ENCODE measurements around the gene RNF14. TPM values are rescaled to one million over a fixed set of nuclear protein-coding genes. Genes with fewer than 3 reads are reported as not detected.

Gene RNF14
- polyA plus RNA-seq, 4 donors: 26.2 to 52.6 (median 33.9) TPM

GRCh38 chr5:142000173-142000572 lies 31.3 kb downstream of the RNF14 start:
- Histone ChIP-seq H3K4me3 (ENCODE audit: low read depth in 1 of 3, low read length in 3 of 3) (no peak overlapping the region), H3K9me3 (ENCODE audit: control insufficient read depth in 2 of 2, insufficient read depth in 1 of 2, low read depth in 1 of 2, low read length in 1 of 2) (no peaks in the 10 kb centered on the region), H3K4me1 (ENCODE audit: control insufficient read depth in 3 of 3, insufficient read depth in 2 of 3, low read depth in 1 of 3, low read length in 2 of 3) (peaks cover 0 to 17% (median 0%) of the 10 kb centered on the region in 3 donors), H3K27me3 (ENCODE audit: control insufficient read depth in 3 of 3, insufficient read depth in 3 of 3, low read length in 3 of 3) (no peaks in the 10 kb centered on the region), H3K36me3 (ENCODE audit: control insufficient read depth in 3 of 3, insufficient read depth in 2 of 3, low read depth in 1 of 3, low read length in 3 of 3) (peaks cover 10 to 30% (median 10%) of the 10 kb centered on the region in 3 donors), H3K27ac (ENCODE audit: low read depth in 1 of 3, low read length in 2 of 3) (no peak overlapping the region)
- DNase-seq: no peak
- 24 to 51% (median 25%) methylated on average over 1 of the region's 1 CpG for WGBS, 3 donors
- no peak for FAIRE-seq

GRCh38 chr5:142000704-142001484 lies 32.0 kb downstream of the RNF14 start:
- H3K36me3 ChIP-seq (ENCODE audit: control insufficient read depth in 3 of 3, insufficient read depth in 2 of 3, low read depth in 1 of 3, low read length in 3 of 3): peaks cover 10 to 37% (median 14%) of the 10 kb centered on the region in 3 donors
- FAIRE-seq: no peak
- H3K27ac ChIP-seq (ENCODE audit: low read depth in 1 of 3, low read length in 2 of 3): no peak overlapping the region

GRCh38 chr5:142003266-142003800 lies 34.4 kb downstream of the RNF14 start:
- Histone ChIP-seq H3K9me3 (ENCODE audit: control insufficient read depth in 2 of 2, insufficient read depth in 1 of 2, low read depth in 1 of 2, low read length in 1 of 2) (no peaks in the 10 kb centered on the region), H3K4me3 (ENCODE audit: low read depth in 1 of 3, low read length in 3 of 3) (no peak overlapping the region), H3K27ac (ENCODE audit: low read depth in 1 of 3, low read length in 2 of 3) (no peak overlapping the region), H3K36me3 (ENCODE audit: control insufficient read depth in 3 of 3, insufficient read depth in 2 of 3, low read depth in 1 of 3, low read length in 3 of 3) (peaks cover 10 to 55% (median 16%) of the 10 kb centered on the region in 3 donors), H3K27me3 (ENCODE audit: control insufficient read depth in 3 of 3, insufficient read depth in 3 of 3, low read length in 3 of 3) (no peaks in the 10 kb centered on the region), H3K4me1 (ENCODE audit: control insufficient read depth in 3 of 3, insufficient read depth in 2 of 3, low read depth in 1 of 3, low read length in 2 of 3) (peaks cover 0 to 6% (median 0%) of the 10 kb centered on the region in 3 donors)
- DNase-seq: no peak
- 27 to 55% (median 47%) methylated on average over 2 of the region's 2 CpGs for WGBS, 3 donors
- no peak for FAIRE-seq

More at GRCh38 chr5:142000704-142001484, 32.0 kb downstream of the RNF14 start:
- DNase-seq: no peak
- peaks cover 0 to 15% (median 0%) of the 10 kb centered on the region in 3 donors for H3K4me1 ChIP-seq (ENCODE audit: control insufficient read depth in 3 of 3, insufficient read depth in 2 of 3, low read depth in 1 of 3, low read length in 2 of 3)
- no peaks in the 10 kb centered on the region for H3K27me3 ChIP-seq (ENCODE audit: control insufficient read depth in 3 of 3, insufficient read depth in 3 of 3, low read length in 3 of 3)
- WGBS, 3 donors: 73 to 81% (median 77%) methylated on average over 6 of the region's 6 CpGs
- H3K4me3 ChIP-seq (ENCODE audit: low read depth in 1 of 3, low read length in 3 of 3): no peak overlapping the region
- H3K9me3 ChIP-seq (ENCODE audit: control insufficient read depth in 2 of 2, insufficient read depth in 1 of 2, low read depth in 1 of 2, low read length in 1 of 2): no peaks in the 10 kb centered on the region

- DNase-seq: no peak
- Histone ChIP-seq H3K36me3 (ENCODE audit: control insufficient read depth in 3 of 3, insufficient read depth in 2 of 3, low read depth in 1 of 3, low read length in 3 of 3) (peaks cover 10 to 62% (median 11%) of the 10 kb centered on the region in 3 donors), H3K9me3 (ENCODE audit: control insufficient read depth in 2 of 2, insufficient read depth in 1 of 2, low read depth in 1 of 2, low read length in 1 of 2) (no peaks in the 10 kb centered on the region), H3K27me3 (ENCODE audit: control insufficient read depth in 3 of 3, insufficient read depth in 3 of 3, low read length in 3 of 3) (no peaks in the 10 kb centered on the region), H3K27ac (ENCODE audit: low read depth in 1 of 3, low read length in 2 of 3) (no peak overlapping the region), H3K4me1 (ENCODE audit: control insufficient read depth in 3 of 3, insufficient read depth in 2 of 3, low read depth in 1 of 3, low read length in 2 of 3) (peaks cover 0 to 6% (median 0%) of the 10 kb centered on the region in 3 donors), H3K4me3 (ENCODE audit: low read depth in 1 of 3, low read length in 3 of 3) (no peak overlapping the region)
- WGBS, 3 donors: 74 to 89% (median 78%) methylated on average over 3 of the region's 3 CpGs
- FAIRE-seq: no peak
Measured at GRCh38 chr5:142006363-142007236, 37.7 kb downstream of the RNF14 start.

- DNase-seq (no peak), FAIRE-seq (no peak)
- Histone ChIP-seq H3K9me3 (ENCODE audit: control insufficient read depth in 2 of 2, insufficient read depth in 1 of 2, low read depth in 1 of 2, low read length in 1 of 2) (no peaks in the 10 kb centered on the region), H3K27ac (ENCODE audit: low read depth in 1 of 3, low read length in 2 of 3) (no peak overlapping the region), H3K27me3 (ENCODE audit: control insufficient read depth in 3 of 3, insufficient read depth in 3 of 3, low read length in 3 of 3) (no peaks in the 10 kb centered on the region), H3K36me3 (ENCODE audit: control insufficient read depth in 3 of 3, insufficient read depth in 2 of 3, low read depth in 1 of 3, low read length in 3 of 3) (peaks cover 10 to 67% (median 11%) of the 10 kb centered on the region in 3 donors), H3K4me1 (ENCODE audit: control insufficient read depth in 3 of 3, insufficient read depth in 2 of 3, low read depth in 1 of 3, low read length in 2 of 3) (peaks cover 0 to 11% (median 5%) of the 10 kb centered on the region in 3 donors), H3K4me3 (ENCODE audit: low read depth in 1 of 3, low read length in 3 of 3) (no peak overlapping the region)
- 81 to 96% (median 85%) methylated on average over 1 of the region's 1 CpG for WGBS, 3 donors
Measured at GRCh38 chr5:142007237-142007544, 38.3 kb downstream of the RNF14 start.

GRCh38 chr5:142008813-142009212 lies 39.9 kb downstream of the RNF14 start:
- Histone ChIP-seq H3K27ac (ENCODE audit: low read depth in 1 of 3, low read length in 2 of 3) (no peak overlapping the region), H3K4me1 (ENCODE audit: control insufficient read depth in 3 of 3, insufficient read depth in 2 of 3, low read depth in 1 of 3, low read length in 2 of 3) (peaks cover 2 to 15% (median 12%) of the 10 kb centered on the region in 3 donors), H3K9me3 (ENCODE audit: control insufficient read depth in 2 of 2, insufficient read depth in 1 of 2, low read depth in 1 of 2, low read length in 1 of 2) (no peaks in the 10 kb centered on the region), H3K27me3 (ENCODE audit: control insufficient read depth in 3 of 3, insufficient read depth in 3 of 3, low read length in 3 of 3) (no peaks in the 10 kb centered on the region), H3K36me3 (ENCODE audit: control insufficient read depth in 3 of 3, insufficient read depth in 2 of 3, low read depth in 1 of 3, low read length in 3 of 3) (peaks cover 0 to 58% (median 11%) of the 10 kb centered on the region in 3 donors), H3K4me3 (ENCODE audit: low read depth in 1 of 3, low read length in 3 of 3) (no peak overlapping the region)
- FAIRE-seq: no peak
- no peak for DNase-seq

- H3K4me1 ChIP-seq (ENCODE audit: control insufficient read depth in 3 of 3, insufficient read depth in 2 of 3, low read depth in 1 of 3, low read length in 2 of 3): peaks cover 5 to 21% (median 18%) of the 10 kb centered on the region in 3 donors
- no peak overlapping the region for H3K27ac ChIP-seq (ENCODE audit: low read depth in 1 of 3, low read length in 2 of 3)
- no peak for DNase-seq
- no peak overlapping the region for H3K4me3 ChIP-seq (ENCODE audit: low read depth in 1 of 3, low read length in 3 of 3)
- H3K27me3 ChIP-seq (ENCODE audit: control insufficient read depth in 3 of 3, insufficient read depth in 3 of 3, low read length in 3 of 3): no peaks in the 10 kb centered on the region
- WGBS, 3 donors: 90 to 92% (median 91%) methylated on average over 4 of the region's 4 CpGs
- no peak for FAIRE-seq
- peaks cover 0 to 51% (median 8%) of the 10 kb centered on the region in 3 donors for H3K36me3 ChIP-seq (ENCODE audit: control insufficient read depth in 3 of 3, insufficient read depth in 2 of 3, low read depth in 1 of 3, low read length in 3 of 3)
- H3K9me3 ChIP-seq (ENCODE audit: control insufficient read depth in 2 of 2, insufficient read depth in 1 of 2, low read depth in 1 of 2, low read length in 1 of 2): no peaks in the 10 kb centered on the region
Measured at GRCh38 chr5:142009886-142010285, 41.0 kb downstream of the RNF14 start.

GRCh38 chr5:142011572-142012185 lies 42.8 kb downstream of the RNF14 start:
- no peak for DNase-seq
- 93 to 96% (median 95%) methylated on average over 9 of the region's 9 CpGs for WGBS, 3 donors
- Histone ChIP-seq H3K27ac (ENCODE audit: low read depth in 1 of 3, low read length in 2 of 3) (peak overlapping the region in 1 of 3 donors; percentile 19), H3K9me3 (ENCODE audit: control insufficient read depth in 2 of 2, insufficient read depth in 1 of 2, low read depth in 1 of 2, low read length in 1 of 2) (no peaks in the 10 kb centered on the region), H3K4me1 (ENCODE audit: control insufficient read depth in 3 of 3, insufficient read depth in 2 of 3, low read depth in 1 of 3, low read length in 2 of 3) (peaks cover 7 to 23% (median 22%) of the 10 kb centered on the region in 3 donors), H3K4me3 (ENCODE audit: low read depth in 1 of 3, low read length in 3 of 3) (peak overlapping the region in 2 of 3 donors; percentile 76 to 78), H3K27me3 (ENCODE audit: control insufficient read depth in 3 of 3, insufficient read depth in 3 of 3, low read length in 3 of 3) (no peaks in the 10 kb centered on the region), H3K36me3 (ENCODE audit: control insufficient read depth in 3 of 3, insufficient read depth in 2 of 3, low read depth in 1 of 3, low read length in 3 of 3) (peaks cover 0 to 35% (median 2%) of the 10 kb centered on the region in 3 donors)
- no peak for FAIRE-seq
